ENCODE results near the gene SMIM27.
"Not testable (repeated sequence)": the region's sequence is repeated elsewhere in the genome, so short reads cannot be mapped to it uniquely, and the experiment has no call there.

The SMIM27 gene

DNA sequence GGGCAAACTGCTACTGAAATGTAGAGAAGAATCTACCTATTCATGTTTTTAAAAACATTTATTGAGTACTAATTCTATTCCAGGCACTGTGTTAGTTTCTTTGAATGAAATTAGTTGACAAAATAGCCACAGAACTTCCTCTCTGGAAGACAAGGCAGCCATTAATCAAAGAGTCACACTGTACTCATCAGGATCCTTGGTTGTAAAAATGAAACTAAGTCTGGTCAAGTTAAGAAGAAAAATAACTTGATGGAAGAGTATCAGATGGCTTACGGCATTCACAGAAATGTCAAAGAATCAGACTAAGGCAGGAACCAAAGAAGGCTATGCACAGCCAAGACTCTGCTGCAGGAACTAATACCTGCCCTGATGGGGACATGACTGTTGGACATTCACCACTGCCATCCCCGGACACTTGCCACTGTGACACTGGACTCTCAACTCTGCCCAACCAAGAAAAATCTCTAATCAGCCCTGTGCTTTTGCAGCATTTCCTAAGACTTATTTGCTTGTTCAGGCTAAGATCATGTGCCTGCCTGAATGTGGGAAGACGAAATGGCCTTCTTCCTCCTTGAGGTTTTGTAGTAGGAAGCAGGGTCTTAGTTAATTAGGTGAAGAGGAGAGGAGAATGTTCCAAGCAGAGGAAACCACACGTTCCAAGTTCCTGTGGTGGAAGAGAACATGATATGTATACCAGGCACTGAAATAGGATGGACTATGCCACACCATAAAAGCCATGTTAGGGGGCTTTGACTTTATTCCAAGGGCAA lies 44.2 kb downstream of the SMIM27 start:
- DNase-seq (ENCODE audit: low read depth in 3 of 3, low spot score in 1 of 3), result no peak

DNA sequence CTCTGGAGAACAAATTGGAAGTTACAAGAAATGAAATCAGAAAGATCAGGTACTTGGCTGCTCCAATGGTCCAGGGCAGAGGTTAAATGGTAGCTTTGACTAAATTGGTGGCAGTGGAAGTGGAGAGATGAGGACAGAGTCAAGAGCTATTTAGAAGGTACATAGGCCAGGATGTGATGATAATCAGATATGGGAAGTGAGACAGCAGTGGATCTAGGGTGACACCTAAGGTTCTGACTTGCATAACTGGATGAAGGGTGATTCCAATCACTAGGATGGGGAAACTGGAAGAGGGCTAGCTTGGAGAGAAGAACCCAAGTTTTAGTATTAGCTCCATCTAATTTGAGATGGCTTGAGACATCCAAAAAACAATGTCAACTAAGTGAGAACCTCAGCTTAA lies 44.8 kb downstream of the SMIM27 start:
- no peak for DNase-seq (ENCODE audit: low read depth in 3 of 3, low spot score in 1 of 3)

- not testable (repeated sequence) for DNase-seq (ENCODE audit: low read depth in 3 of 3, low spot score in 1 of 3)
These were observed 46.9 kb downstream of the SMIM27 start for GRCh38 chr9:32599021-32599420.

All from stimulated activated CD4-positive, alpha-beta T cell treated with anti-CD3 and anti-CD28 coated beads, TNF-alpha, amount 100 ng/mL, for 1 hour (primary cell).